ENCODE measurements around the gene ANKRD62. TPM values are rescaled to one million over a fixed set of nuclear protein-coding genes. Genes with fewer than 3 reads are reported as not detected.
A peak's percentile ranks its signal among the peaks of the same experiment; 100 is the strongest.

Gene ANKRD62
- total and polyA plus RNA-seq, 9 of the 15 experiments (the other 6 are each of a cell fraction or from before 2014, with no cell fraction given) = 0.16 to 1.1 (median 0.45) TPM; not detected in 1

DNA sequence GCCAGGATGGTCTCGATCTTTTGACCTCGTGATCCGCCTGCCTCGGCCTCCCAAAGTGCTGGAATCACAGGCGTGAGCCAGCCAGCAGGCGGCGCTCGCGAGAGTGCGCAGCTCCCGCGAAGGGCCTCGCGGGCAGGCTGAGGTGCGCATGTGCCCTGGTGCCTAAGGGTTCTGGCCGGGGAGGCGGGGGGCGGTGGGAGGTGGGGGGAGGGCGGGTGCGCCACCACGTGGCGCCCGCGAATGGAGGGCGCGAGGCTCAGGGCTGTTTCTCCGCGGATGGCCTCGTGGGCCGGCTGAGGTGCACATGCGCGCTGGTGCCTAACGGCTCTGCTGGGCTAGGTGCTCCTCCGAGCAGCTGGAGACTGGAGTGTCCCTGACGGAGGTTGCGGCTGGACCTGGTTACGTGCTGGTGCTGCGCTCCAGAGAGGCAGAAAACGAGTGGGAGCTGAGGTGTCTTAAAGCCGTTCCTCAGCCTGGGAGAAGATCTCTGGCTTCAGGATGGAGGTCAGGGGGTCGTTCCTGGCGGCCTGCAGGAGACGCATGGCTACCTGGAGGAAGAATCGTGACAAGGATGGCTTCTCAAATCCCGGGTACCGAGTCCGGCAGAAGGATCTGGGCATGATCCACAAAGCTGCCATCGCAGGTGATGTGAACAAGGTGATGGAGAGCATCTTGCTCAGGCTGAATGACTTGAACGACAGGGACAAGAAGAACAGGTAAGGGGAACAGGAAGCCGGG, at the start of gene ANKRD62 (continued):
- no peak for TF ChIP-seq KDM1A (IDR thresholded peaks at IDR 0.05)
- TF ChIP-seq ASH1L (IDR thresholded peaks at IDR 0.05; ENCODE audit: borderline replicate concordance, low read depth, partially characterized antibody) = no peak
- TF ChIP-seq, protein P1, sequence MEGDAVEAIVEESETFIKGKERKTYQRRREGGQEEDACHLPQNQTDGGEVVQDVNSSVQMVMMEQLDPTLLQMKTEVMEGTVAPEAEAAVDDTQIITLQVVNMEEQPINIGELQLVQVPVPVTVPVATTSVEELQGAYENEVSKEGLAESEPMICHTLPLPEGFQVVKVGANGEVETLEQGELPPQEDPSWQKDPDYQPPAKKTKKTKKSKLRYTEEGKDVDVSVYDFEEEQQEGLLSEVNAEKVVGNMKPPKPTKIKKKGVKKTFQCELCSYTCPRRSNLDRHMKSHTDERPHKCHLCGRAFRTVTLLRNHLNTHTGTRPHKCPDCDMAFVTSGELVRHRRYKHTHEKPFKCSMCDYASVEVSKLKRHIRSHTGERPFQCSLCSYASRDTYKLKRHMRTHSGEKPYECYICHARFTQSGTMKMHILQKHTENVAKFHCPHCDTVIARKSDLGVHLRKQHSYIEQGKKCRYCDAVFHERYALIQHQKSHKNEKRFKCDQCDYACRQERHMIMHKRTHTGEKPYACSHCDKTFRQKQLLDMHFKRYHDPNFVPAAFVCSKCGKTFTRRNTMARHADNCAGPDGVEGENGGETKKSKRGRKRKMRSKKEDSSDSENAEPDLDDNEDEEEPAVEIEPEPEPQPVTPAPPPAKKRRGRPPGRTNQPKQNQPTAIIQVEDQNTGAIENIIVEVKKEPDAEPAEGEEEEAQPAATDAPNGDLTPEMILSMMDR (IDR thresholded peaks at IDR 0.05 in 2 of 3, conservative IDR thresholded peaks at IDR 0.05 in 1 of 3; ENCODE audit: insufficient read depth in 2 of 3, low read depth in 1 of 3, low read length in 3 of 3) = peak in 2 of 3 experiments; percentile 21 to 25; a peak in 3 of 6 replicates

DNA sequence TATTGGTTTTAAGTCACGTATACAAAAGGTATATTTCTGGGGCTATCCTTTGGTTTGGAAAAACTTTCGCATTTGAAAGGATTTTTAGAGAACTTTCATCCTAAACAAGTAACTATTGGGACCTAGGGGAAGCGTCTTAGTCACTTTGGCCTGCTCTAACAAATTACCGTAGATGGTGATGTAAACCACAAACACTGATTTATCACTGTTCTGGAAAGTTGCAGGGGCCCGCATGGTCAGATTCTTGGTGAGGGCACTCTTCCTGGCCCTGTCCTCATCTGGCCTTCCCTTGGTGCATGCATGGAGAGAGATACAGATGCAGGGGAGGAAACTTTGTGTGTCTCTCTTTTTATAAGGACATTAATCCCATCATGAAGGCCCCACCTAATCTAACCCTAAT, 49.1 kb upstream of the ANKRD62 start:
- ATAC-seq (no peak), DNase-seq (ENCODE audit: extremely low read depth in 1 of 4, low spot score in 3 of 4) (no peak), FAIRE-seq (no peak)
- Histone ChIP-seq H3K4me1 (replicated peaks in 1 of 2; ENCODE audit: control insufficient read depth in 2 of 2, insufficient read depth in 2 of 2, low read length in 2 of 2) (peaks cover 0 to 5% of the 10 kb centered on the region in 2 experiments; a peak in 2 of 5 replicates), H4K20me1 (replicated peaks; ENCODE audit: control insufficient read depth, insufficient read depth, low read length) (no peaks in the 10 kb centered on the region; the same call in 1 of the 2 replicates), H3K9me3 (replicated peaks; ENCODE audit: control insufficient read depth, insufficient read depth, low read depth, low read length) (no peaks in the 10 kb centered on the region), H3K79me2 (ENCODE audit: control insufficient read depth, insufficient read depth, low read length) (no peaks in the 10 kb centered on the region), H3K9me1 (ENCODE audit: control insufficient read depth, insufficient read depth, low read length) (no peaks in the 10 kb centered on the region), H3K36me3 (ENCODE audit: control insufficient read depth, insufficient read depth, low read length) (no peaks in the 10 kb centered on the region), H3K27me3 (ENCODE audit: control insufficient read depth in 2 of 2, insufficient read depth in 2 of 2, low read length in 2 of 2) (peaks cover 2 to 24% of the 10 kb centered on the region in 2 experiments; a peak in 4 of 5 replicates), H3K4me2 (ENCODE audit: insufficient read depth, low read length) (no peak overlapping the region), H3K9ac (ENCODE audit: insufficient read depth in 1 of 2, low read depth in 2 of 2, low read length in 2 of 2) (no peak overlapping the region), H3K27ac (ENCODE audit: extremely low read depth, low read depth, low read length) (no peak overlapping the region), H2AFZ (ENCODE audit: low read depth, low read length) (no peak overlapping the region), H3K4me3 (no peak overlapping the region)
- BruUV-seq (replicated peaks) = no TSS peak
- WGBS (ENCODE audit: insufficient coverage, low coverage, missing lambda C conversion rate) = 3% methylated on average over 5 of the region's 5 CpGs
- CTCF ChIA-PET (ENCODE audit: low intra/inter-chr PET ratio) = no interaction called here
- in situ Hi-C loops (cut with MboI) (loop anchor here (5.0 kb wide), 1 partner anchor 312 kb away; no protein-coding TSS in a partner anchor), intact Hi-C loops (cut with micrococcal nuclease) (no loop called here)
- POLR2A ChIA-PET = interaction anchor here (0.9 kb wide), 1 partner anchor 8 kb away, joined by 4 read pairs; no protein-coding TSS in a partner anchor
- no peak for TF ChIP-seq EHMT2 (IDR thresholded peaks at IDR 0.05)
- no peak for TF ChIP-seq ARID1B (IDR thresholded peaks at IDR 0.05)
- no peak for TF ChIP-seq MTA3 (IDR thresholded peaks at IDR 0.05; ENCODE audit: borderline replicate concordance)
- no peak for TF ChIP-seq SRSF3 (IDR thresholded peaks at IDR 0.05; ENCODE audit: insufficient read depth, low read length)
- TF ChIP-seq FOXJ3 (CRISPR knock-in tag; IDR thresholded peaks at IDR 0.05) = no peak
- TF ChIP-seq, protein P2, sequence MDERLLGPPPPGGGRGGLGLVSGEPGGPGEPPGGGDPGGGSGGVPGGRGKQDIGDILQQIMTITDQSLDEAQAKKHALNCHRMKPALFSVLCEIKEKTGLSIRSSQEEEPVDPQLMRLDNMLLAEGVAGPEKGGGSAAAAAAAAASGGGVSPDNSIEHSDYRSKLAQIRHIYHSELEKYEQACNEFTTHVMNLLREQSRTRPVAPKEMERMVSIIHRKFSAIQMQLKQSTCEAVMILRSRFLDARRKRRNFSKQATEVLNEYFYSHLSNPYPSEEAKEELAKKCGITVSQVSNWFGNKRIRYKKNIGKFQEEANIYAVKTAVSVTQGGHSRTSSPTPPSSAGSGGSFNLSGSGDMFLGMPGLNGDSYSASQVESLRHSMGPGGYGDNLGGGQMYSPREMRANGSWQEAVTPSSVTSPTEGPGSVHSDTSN (CRISPR knock-in tag; IDR thresholded peaks at IDR 0.05; ENCODE audit: low read depth) = no peak
- TF ChIP-seq, protein P2 (tag; conservative IDR thresholded peaks at IDR 0.05; ENCODE audit: low read depth) = no peak
- TF ChIP-seq, protein P3, sequence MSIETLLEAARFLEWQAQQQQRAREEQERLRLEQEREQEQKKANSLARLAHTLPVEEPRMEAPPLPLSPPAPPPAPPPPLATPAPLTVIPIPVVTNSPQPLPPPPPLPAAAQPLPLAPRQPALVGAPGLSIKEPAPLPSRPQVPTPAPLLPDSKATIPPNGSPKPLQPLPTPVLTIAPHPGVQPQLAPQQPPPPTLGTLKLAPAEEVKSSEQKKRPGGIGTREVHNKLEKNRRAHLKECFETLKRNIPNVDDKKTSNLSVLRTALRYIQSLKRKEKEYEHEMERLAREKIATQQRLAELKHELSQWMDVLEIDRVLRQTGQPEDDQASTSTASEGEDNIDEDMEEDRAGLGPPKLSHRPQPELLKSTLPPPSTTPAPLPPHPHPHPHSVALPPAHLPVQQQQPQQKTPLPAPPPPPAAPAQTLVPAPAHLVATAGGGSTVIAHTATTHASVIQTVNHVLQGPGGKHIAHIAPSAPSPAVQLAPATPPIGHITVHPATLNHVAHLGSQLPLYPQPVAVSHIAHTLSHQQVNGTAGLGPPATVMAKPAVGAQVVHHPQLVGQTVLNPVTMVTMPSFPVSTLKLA (conservative IDR thresholded peaks at IDR 0.05) = no peak
- no peak for TF ChIP-seq MYBL2 (IDR thresholded peaks at IDR 0.05; ENCODE audit: low read depth)
- no peak for TF ChIP-seq MYBL2 (CRISPR knock-in tag; IDR thresholded peaks at IDR 0.05; ENCODE audit: borderline replicate concordance)
- TF ChIP-seq FOXK1 (CRISPR knock-in tag; IDR thresholded peaks at IDR 0.05; ENCODE audit: borderline replicate concordance) = no peak

All from K562 (cell line).